ENCODE results near the gene EIF4G2.

DNA sequence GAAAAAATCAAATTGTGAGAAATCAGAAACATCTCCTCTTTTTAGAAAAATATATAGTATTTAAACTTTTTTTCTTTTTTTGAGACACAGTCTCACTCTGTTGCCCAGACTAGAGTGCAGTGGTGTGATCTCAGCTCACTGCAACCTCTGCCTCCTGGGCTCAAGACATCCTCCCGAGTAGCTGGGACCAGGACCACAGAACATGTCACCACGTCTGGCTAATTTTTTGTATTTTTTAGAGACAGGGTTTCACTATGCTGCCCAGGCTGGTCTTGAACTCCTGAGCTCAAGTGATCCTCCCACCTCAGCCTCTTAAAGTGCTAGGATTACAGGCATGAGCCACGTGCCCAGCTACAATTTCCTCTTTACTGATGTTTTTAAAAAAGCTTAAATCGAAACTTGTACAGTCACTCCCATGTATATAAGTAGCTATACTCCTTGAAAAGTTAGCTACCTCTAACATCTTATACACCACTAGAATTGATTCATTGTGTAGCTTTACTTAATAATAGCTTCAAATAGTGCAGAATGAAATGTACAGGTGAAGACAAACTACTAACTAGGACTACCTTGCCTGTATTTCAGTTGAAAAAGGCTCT is 10.3 kb downstream of the EIF4G2 start:
- TF ChIP-seq ZNF274 (IDR thresholded peaks at IDR 0.05; ENCODE audit: low read depth, low read length) (no peak), YY1 (IDR thresholded peaks at IDR 0.05; ENCODE audit: insufficient read depth, insufficient read length) (no peak), SUZ12 (IDR thresholded peaks at IDR 0.05; ENCODE audit: extremely low read depth, insufficient read depth, insufficient read length) (no peak)
